ENCODE measurements around the gene ZP1. TPM values are rescaled to one million over a fixed set of nuclear protein-coding genes. Genes with fewer than 3 reads are reported as not detected.

The ZP1 gene
- total and polyA plus RNA-seq, 2 of the 8 experiments (the other 6 are each of a cell fraction or from before 2014, with no cell fraction given), result not detected

- TF ChIP-seq CHD2 (IDR thresholded peaks at IDR 0.05; ENCODE audit: low read length), result no peak
- no peak for TF ChIP-seq TBP (IDR thresholded peaks at IDR 0.05; ENCODE audit: low read depth, low read length)
Measured at GRCh38 chr11:60897496-60897895, 30.2 kb downstream of the ZP1 start (continued).
